ENCODE data around the gene RBM48. TPM values are rescaled to one million over a fixed set of nuclear protein-coding genes. Genes with fewer than 3 reads are reported as not detected.

RBM48 gene
- polyA plus RNA-seq, 2 of the 4 experiments (the other 2 are of a cell fraction), result 7.0 to 7.1 TPM

- H3K27ac ChIP-seq, result no peak overlapping the region
- H3K4me3 ChIP-seq, result no peak overlapping the region
- WGBS (ENCODE audit: missing lambda C conversion rate), result 69% methylated on average over 1 of the region's 1 CpG
- CTCF ChIA-PET, result interaction anchor here (0.9 kb wide), 1 partner anchor 9 kb away, joined by 3 read pairs; the partner anchor contains the start of gene RBM48
- POLR2A ChIA-PET, result no interaction called here
- H3K9me3 ChIP-seq, result no peaks in the 10 kb centered on the region
- no peaks in the 10 kb centered on the region for H3K4me1 ChIP-seq
- TF ChIP-seq BHLHE40 (IDR thresholded peaks at IDR 0.05; ENCODE audit: low read depth, low read length) (no peak), USF2 (IDR thresholded peaks at IDR 0.05) (no peak), EHF (CRISPR knock-in tag; IDR thresholded peaks at IDR 0.05) (no peak), SMC3 (IDR thresholded peaks at IDR 0.05) (no peak), PHF8 (IDR thresholded peaks at IDR 0.05; ENCODE audit: borderline replicate concordance, low read depth) (no peak), FOSB (CRISPR knock-in tag; IDR thresholded peaks at IDR 0.05) (no peak), ATOH8 (CRISPR knock-in tag; IDR thresholded peaks at IDR 0.05; ENCODE audit: low read depth) (no peak), TP53 (CRISPR knock-in tag; IDR thresholded peaks at IDR 0.05) (no peak), JUN (IDR thresholded peaks at IDR 0.05) (no peak), EP300 (IDR thresholded peaks at IDR 0.05) (no peak), NFE2L2 (conservative IDR thresholded peaks at IDR 0.05; ENCODE audit: low read length) (no peak), REST (IDR thresholded peaks at IDR 0.05) (no peak), KDM1A (IDR thresholded peaks at IDR 0.05; ENCODE audit: low read depth) (no peak)
- ATAC-seq (no peak), FAIRE-seq (no peak), DNase-seq (ENCODE audit: low read depth in 1 of 2, low spot score in 1 of 2) (no peak)
- no peak overlapping the region for H3K4me2 ChIP-seq
Measured at GRCh38 chr7:92520024-92520423, 8.6 kb upstream of the RBM48 start.

GRCh38 chr7:92523110-92523509, 5.5 kb upstream of the RBM48 start:
- WGBS (ENCODE audit: missing lambda C conversion rate), result 72% methylated on average over 2 of the region's 2 CpGs
- no peak for ATAC-seq
- no peak for TF ChIP-seq CEBPB (IDR thresholded peaks at IDR 0.05)
- no peak for TF ChIP-seq SMC3 (IDR thresholded peaks at IDR 0.05)
- no peak for TF ChIP-seq HEYL (CRISPR knock-in tag; IDR thresholded peaks at IDR 0.05)
- TF ChIP-seq HDAC2 (IDR thresholded peaks at IDR 0.05), result no peak
- TF ChIP-seq EHF (CRISPR knock-in tag; IDR thresholded peaks at IDR 0.05), result no peak
- no peak for TF ChIP-seq USF2 (IDR thresholded peaks at IDR 0.05)
- TF ChIP-seq HMGXB4 (CRISPR knock-in tag; IDR thresholded peaks at IDR 0.05; ENCODE audit: borderline replicate concordance), result no peak
- TF ChIP-seq NPAS2 (CRISPR knock-in tag; IDR thresholded peaks at IDR 0.05; ENCODE audit: borderline replicate concordance), result no peak
- no peak for TF ChIP-seq RCOR1 (IDR thresholded peaks at IDR 0.05; ENCODE audit: low read depth, low read length)
- no peak for TF ChIP-seq PBX3 (IDR thresholded peaks at IDR 0.05)
- no peak for TF ChIP-seq ZSCAN20 (CRISPR knock-in tag; IDR thresholded peaks at IDR 0.05)
- TF ChIP-seq BCL3 (IDR thresholded peaks at IDR 0.05), result no peak
- TF ChIP-seq JUNB (IDR thresholded peaks at IDR 0.05), result no peak
- no peak for TF ChIP-seq MAZ (IDR thresholded peaks at IDR 0.05; ENCODE audit: borderline replicate concordance, low read depth, low read length)
- no peak for TF ChIP-seq HES2 (IDR thresholded peaks at IDR 0.05)
- TF ChIP-seq RARB (CRISPR knock-in tag; IDR thresholded peaks at IDR 0.05), result no peak

More at GRCh38 chr7:92523110-92523509, 5.5 kb upstream of the RBM48 start:
- CTCF ChIA-PET, result no interaction called here
- Histone ChIP-seq H3K4me2 (no peak overlapping the region), H3K9me3 (no peaks in the 10 kb centered on the region), H3K4me3 (no peak overlapping the region), H3K27ac (no peak overlapping the region), H3K4me1 (peaks cover 9% of the 10 kb centered on the region; the same call in 1 of the 3 replicates)
- POLR2A ChIA-PET, result no interaction called here
- DNase-seq (ENCODE audit: low read depth in 1 of 2, low spot score in 1 of 2) (no peak), FAIRE-seq (no peak)
